GM23338 (cell line): ENCODE measurements around the gene MAPK8IP3. TPM values are rescaled to one million over a fixed set of nuclear protein-coding genes. Genes with fewer than 3 reads are reported as not detected.

Experiments used
- ATAC-seq: fragments of 200-7000 bp; cut with Tn5 transposase; 3 replicates; pipeline ENCODE4 v1.9.1; 2020
- DNase-seq: peaks from one replicate; pipeline ENCODE4 v3.0.0-alpha.2; 2015; ENCODE audit warnings: low spot score
- H2AFZ ChIP-seq: fragments of 200-600 bp; sonication (generic); 2 replicates; pipeline ENCODE4 v1.8.0; 2016; ENCODE audit warnings: antibody characterized with exemption, mild to moderate bottlenecking, moderate library complexity
- H3F3A ChIP-seq: fragments of 200-600 bp; sonication (generic); replicated peaks from 2 replicates; pipeline ENCODE4 v1.8.0; 2017; ENCODE audit warnings: antibody characterized with exemption, mixed run types, low read depth
- H3K27ac ChIP-seq: fragments of 200-600 bp; sonication (generic); 2 replicates; pipeline ENCODE4 v1.6.1; 2016; ENCODE audit warnings: low read depth
- H3K27me3 ChIP-seq: fragments of 200-600 bp; sonication (generic); 2 replicates; pipeline ENCODE4 v1.8.0; 2016; ENCODE audit warnings: mild to moderate bottlenecking, mixed run types, moderate library complexity; ENCODE audit not compliant: insufficient read depth
- H3K36me3 ChIP-seq: fragments of 200-600 bp; sonication (generic); 2 replicates; pipeline ENCODE4 v1.8.0; 2016; ENCODE audit warnings: mild to moderate bottlenecking; ENCODE audit not compliant: insufficient read depth
- H3K4me1 ChIP-seq: fragments of 200-600 bp; sonication (generic); 2 replicates; pipeline ENCODE4 v1.8.0; 2016; ENCODE audit warnings: mild to moderate bottlenecking, moderate library complexity; ENCODE audit not compliant: insufficient read depth
- H3K4me2 ChIP-seq: fragments of 200-600 bp; sonication (generic); 2 replicates; pipeline ENCODE4 v1.7.1; 2017; ENCODE audit warnings: mixed run types
- H3K4me3 ChIP-seq: fragments of 200-600 bp; sonication (generic); 2 replicates; pipeline ENCODE4 v1.6.1; 2016; ENCODE audit warnings: mixed run types
- H3K79me2 ChIP-seq: fragments of 200-600 bp; sonication (generic); replicated peaks from 2 replicates; pipeline ENCODE4 v1.8.0; 2017; ENCODE audit warnings: mild to moderate bottlenecking; ENCODE audit not compliant: insufficient read depth
- H3K9me2 ChIP-seq: fragments of 200-600 bp; sonication (generic); 2 replicates; pipeline ENCODE4 v1.8.0; 2017; ENCODE audit not compliant: insufficient read depth
- H4K20me1 ChIP-seq: fragments of 200-600 bp; sonication (generic); replicated peaks from 2 replicates; pipeline ENCODE4 v1.8.0; 2017; ENCODE audit warnings: mild to moderate bottlenecking; ENCODE audit not compliant: insufficient read depth
- H3K27ac Mint-ChIP-seq: 2 replicates; pipeline ENCODE4 v1.8.0; 2020; ENCODE audit warnings: inconsistent platforms, mild to moderate bottlenecking, moderate library complexity, mixed read lengths
- H3K27me3 Mint-ChIP-seq: 3 replicates; pipeline ENCODE4 v1.8.0; 2022; ENCODE audit warnings: low read depth, mild to moderate bottlenecking, moderate library complexity, mixed read lengths, inconsistent platforms; ENCODE audit not compliant: insufficient read depth, poor library complexity
- H3K36me3 Mint-ChIP-seq: 3 replicates; pipeline ENCODE4 v1.8.0; 2021; ENCODE audit warnings: low read depth, mild to moderate bottlenecking, inconsistent platforms, moderate library complexity, mixed read lengths
- H3K4me1 Mint-ChIP-seq: 3 replicates; pipeline ENCODE4 v1.8.0; 2020; ENCODE audit warnings: mild to moderate bottlenecking, inconsistent platforms, mixed read lengths
- H3K4me3 Mint-ChIP-seq: 3 replicates; pipeline ENCODE4 v1.8.0; 2021; ENCODE audit warnings: moderate library complexity, mild to moderate bottlenecking, inconsistent platforms, mixed read lengths
- H3K9me3 Mint-ChIP-seq: 3 replicates; pipeline ENCODE4 v1.8.0; 2020; ENCODE audit warnings: moderate library complexity, mild to moderate bottlenecking, inconsistent platforms, mixed read lengths
- EZH2 ChIP-seq: fragments of 200-600 bp; sonication (generic); IDR thresholded peaks from one replicate; pipeline ENCODE4 v1.8.0; 2017; ENCODE audit warnings: antibody characterized with exemption, mild to moderate bottlenecking, low read depth; ENCODE audit not compliant: unreplicated experiment
- JUNB ChIP-seq: IDR thresholded peaks from one replicate; pipeline ENCODE4 v1.6.1; 2016; ENCODE audit warnings: antibody characterized with exemption; ENCODE audit not compliant: unreplicated experiment
- STAT1 ChIP-seq: IDR thresholded peaks from one replicate; pipeline ENCODE4 v1.6.1; 2016; ENCODE audit warnings: antibody characterized with exemption; ENCODE audit not compliant: unreplicated experiment
- ZNF114 ChIP-seq: fragments of 250-450 bp; sonication (Bioruptor Pico); IDR thresholded peaks from 2 replicates; pipeline ENCODE4 v1.5.0; 2020; ENCODE audit warnings: mild to moderate bottlenecking, moderate library complexity
- ZNF331 ChIP-seq: fragments of 250-450 bp; sonication (Bioruptor Pico); IDR thresholded peaks from 2 replicates; pipeline ENCODE4 v1.5.0; 2020; ENCODE audit warnings: low read depth, mild to moderate bottlenecking, moderate library complexity
- polyA plus RNA-seq: library from polyadenylated mRNA; unstranded; fragments of >200 nt; fragmentation: Nextera tagmentation; extraction: Ambion mirVana; gene quantifications from 2 replicates; pipeline ENCODE4 v1.2.1, GENCODE V29; 2016
- total RNA-seq: library from RNA; depleted of rRNA; stranded (reverse); fragments of >200 nt; shearing (Covaris generic); gene quantifications from 2 replicates; pipeline ENCODE4 v1.2.3, GENCODE V29; 2014
- TF ChIP-seq, protein P1 (sequence below): IDR thresholded peaks from one replicate; pipeline ENCODE4 v1.6.1; 2018; ENCODE audit warnings: antibody characterized with exemption; ENCODE audit not compliant: unreplicated experiment
- TF ChIP-seq, protein P2 (sequence below): fragments of 250-450 bp; sonication (Bioruptor Pico); IDR thresholded peaks from 2 replicates; pipeline ENCODE4 v1.5.0; 2020; ENCODE audit warnings: mild to moderate bottlenecking, moderate library complexity
- TF ChIP-seq, protein P3 (sequence below), 2 experiments: fragments of 200-600 bp in 1 of 2; sonication (generic) in 1 of 2; conservative IDR thresholded peaks; 2 replicates each; pipeline versions ENCODE4 v1.5.1 to v1.6.1; 2016 to 2017; ENCODE audit warnings: antibody characterized with exemption in 2 of 2, low read depth in 2 of 2, mild to moderate bottlenecking in 2 of 2, moderate library complexity in 1 of 2

MAPK8IP3 gene
- total and polyA plus RNA-seq, 2 experiments from 2014 or later, result 11.3 to 58.4 TPM

DNA sequence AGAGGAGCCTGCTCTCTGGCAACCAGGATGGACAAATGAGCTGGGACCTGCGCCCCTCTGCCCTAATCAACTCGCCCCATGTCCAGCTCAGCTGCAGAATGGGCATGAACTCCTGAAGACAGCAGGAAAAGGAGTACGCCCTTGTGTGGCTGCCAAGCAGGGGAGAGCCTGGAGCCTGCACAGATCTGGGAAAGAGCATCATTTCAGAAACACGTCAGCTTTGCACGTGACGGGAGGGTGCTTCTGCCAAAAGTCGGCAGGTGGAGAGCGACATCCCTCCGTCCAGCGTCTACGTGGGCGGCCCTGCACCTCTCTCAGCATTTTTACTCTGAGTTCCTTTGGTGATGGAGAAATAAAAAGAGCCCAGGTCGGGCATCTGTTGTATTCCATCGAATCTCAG, 46.9 kb downstream of the MAPK8IP3 start:
- H3K79me2 ChIP-seq, result no peaks in the 10 kb centered on the region
- Mint-ChIP-seq H3K4me1 (no peaks in the 10 kb centered on the region), H3K27ac (no peak overlapping the region), H3K27me3 (peaks cover 9% of the 10 kb centered on the region), H3K36me3 (peaks cover 18% of the 10 kb centered on the region), H3K9me3 (no peaks in the 10 kb centered on the region; the same call in 2 of the 3 replicates), H3K4me3 (no peak overlapping the region)
- ATAC-seq (no peak), DNase-seq (no peak)
- H3K9me2 ChIP-seq, result no peaks in the 10 kb centered on the region
- H2AFZ ChIP-seq, result no peak overlapping the region
- H3K4me1 ChIP-seq, result no peaks in the 10 kb centered on the region
- no peaks in the 10 kb centered on the region for H4K20me1 ChIP-seq
- H3K27me3 ChIP-seq, result no peaks in the 10 kb centered on the region
- H3K27ac ChIP-seq, result no peak overlapping the region
- TF ChIP-seq ZNF114 (CRISPR knock-in tag) (no peak), JUNB (no peak), ZNF331 (no peak)
- H3K4me2 ChIP-seq, result no peak overlapping the region
- no peaks in the 10 kb centered on the region for H3F3A ChIP-seq
- H3K4me3 ChIP-seq, result no peak overlapping the region
- no peaks in the 10 kb centered on the region; the same call in 1 of the 2 replicates for H3K36me3 ChIP-seq

DNA sequence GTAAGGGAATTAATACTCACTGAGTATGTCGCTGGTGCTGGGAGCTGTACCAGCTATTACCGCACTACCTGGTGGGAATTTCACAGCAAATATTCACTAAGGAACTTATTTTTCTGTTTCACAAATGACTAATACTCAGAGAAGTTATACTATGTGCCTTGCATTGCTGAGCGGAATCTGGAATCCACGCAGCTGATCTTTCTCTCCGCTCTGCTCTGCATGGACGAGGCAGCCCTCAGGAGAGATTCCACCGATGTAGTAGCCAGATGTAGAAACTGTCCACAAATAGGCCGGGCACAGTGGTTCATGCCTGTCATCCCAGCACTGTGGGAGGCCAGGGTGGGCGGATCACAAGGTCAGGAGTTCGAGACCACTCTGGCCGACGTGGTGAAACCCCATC, 48.2 kb downstream of the MAPK8IP3 start:
- no peak for ATAC-seq
- no peak overlapping the region for H3K4me3 ChIP-seq
- H3K27ac ChIP-seq, result no peak overlapping the region
- TF ChIP-seq, protein P1, sequence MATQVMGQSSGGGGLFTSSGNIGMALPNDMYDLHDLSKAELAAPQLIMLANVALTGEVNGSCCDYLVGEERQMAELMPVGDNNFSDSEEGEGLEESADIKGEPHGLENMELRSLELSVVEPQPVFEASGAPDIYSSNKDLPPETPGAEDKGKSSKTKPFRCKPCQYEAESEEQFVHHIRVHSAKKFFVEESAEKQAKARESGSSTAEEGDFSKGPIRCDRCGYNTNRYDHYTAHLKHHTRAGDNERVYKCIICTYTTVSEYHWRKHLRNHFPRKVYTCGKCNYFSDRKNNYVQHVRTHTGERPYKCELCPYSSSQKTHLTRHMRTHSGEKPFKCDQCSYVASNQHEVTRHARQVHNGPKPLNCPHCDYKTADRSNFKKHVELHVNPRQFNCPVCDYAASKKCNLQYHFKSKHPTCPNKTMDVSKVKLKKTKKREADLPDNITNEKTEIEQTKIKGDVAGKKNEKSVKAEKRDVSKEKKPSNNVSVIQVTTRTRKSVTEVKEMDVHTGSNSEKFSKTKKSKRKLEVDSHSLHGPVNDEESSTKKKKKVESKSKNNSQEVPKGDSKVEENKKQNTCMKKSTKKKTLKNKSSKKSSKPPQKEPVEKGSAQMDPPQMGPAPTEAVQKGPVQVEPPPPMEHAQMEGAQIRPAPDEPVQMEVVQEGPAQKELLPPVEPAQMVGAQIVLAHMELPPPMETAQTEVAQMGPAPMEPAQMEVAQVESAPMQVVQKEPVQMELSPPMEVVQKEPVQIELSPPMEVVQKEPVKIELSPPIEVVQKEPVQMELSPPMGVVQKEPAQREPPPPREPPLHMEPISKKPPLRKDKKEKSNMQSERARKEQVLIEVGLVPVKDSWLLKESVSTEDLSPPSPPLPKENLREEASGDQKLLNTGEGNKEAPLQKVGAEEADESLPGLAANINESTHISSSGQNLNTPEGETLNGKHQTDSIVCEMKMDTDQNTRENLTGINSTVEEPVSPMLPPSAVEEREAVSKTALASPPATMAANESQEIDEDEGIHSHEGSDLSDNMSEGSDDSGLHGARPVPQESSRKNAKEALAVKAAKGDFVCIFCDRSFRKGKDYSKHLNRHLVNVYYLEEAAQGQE, result no peak
- TF ChIP-seq STAT1 (no peak), ZNF331 (no peak), EZH2 (no peak)
- TF ChIP-seq, protein P2, sequence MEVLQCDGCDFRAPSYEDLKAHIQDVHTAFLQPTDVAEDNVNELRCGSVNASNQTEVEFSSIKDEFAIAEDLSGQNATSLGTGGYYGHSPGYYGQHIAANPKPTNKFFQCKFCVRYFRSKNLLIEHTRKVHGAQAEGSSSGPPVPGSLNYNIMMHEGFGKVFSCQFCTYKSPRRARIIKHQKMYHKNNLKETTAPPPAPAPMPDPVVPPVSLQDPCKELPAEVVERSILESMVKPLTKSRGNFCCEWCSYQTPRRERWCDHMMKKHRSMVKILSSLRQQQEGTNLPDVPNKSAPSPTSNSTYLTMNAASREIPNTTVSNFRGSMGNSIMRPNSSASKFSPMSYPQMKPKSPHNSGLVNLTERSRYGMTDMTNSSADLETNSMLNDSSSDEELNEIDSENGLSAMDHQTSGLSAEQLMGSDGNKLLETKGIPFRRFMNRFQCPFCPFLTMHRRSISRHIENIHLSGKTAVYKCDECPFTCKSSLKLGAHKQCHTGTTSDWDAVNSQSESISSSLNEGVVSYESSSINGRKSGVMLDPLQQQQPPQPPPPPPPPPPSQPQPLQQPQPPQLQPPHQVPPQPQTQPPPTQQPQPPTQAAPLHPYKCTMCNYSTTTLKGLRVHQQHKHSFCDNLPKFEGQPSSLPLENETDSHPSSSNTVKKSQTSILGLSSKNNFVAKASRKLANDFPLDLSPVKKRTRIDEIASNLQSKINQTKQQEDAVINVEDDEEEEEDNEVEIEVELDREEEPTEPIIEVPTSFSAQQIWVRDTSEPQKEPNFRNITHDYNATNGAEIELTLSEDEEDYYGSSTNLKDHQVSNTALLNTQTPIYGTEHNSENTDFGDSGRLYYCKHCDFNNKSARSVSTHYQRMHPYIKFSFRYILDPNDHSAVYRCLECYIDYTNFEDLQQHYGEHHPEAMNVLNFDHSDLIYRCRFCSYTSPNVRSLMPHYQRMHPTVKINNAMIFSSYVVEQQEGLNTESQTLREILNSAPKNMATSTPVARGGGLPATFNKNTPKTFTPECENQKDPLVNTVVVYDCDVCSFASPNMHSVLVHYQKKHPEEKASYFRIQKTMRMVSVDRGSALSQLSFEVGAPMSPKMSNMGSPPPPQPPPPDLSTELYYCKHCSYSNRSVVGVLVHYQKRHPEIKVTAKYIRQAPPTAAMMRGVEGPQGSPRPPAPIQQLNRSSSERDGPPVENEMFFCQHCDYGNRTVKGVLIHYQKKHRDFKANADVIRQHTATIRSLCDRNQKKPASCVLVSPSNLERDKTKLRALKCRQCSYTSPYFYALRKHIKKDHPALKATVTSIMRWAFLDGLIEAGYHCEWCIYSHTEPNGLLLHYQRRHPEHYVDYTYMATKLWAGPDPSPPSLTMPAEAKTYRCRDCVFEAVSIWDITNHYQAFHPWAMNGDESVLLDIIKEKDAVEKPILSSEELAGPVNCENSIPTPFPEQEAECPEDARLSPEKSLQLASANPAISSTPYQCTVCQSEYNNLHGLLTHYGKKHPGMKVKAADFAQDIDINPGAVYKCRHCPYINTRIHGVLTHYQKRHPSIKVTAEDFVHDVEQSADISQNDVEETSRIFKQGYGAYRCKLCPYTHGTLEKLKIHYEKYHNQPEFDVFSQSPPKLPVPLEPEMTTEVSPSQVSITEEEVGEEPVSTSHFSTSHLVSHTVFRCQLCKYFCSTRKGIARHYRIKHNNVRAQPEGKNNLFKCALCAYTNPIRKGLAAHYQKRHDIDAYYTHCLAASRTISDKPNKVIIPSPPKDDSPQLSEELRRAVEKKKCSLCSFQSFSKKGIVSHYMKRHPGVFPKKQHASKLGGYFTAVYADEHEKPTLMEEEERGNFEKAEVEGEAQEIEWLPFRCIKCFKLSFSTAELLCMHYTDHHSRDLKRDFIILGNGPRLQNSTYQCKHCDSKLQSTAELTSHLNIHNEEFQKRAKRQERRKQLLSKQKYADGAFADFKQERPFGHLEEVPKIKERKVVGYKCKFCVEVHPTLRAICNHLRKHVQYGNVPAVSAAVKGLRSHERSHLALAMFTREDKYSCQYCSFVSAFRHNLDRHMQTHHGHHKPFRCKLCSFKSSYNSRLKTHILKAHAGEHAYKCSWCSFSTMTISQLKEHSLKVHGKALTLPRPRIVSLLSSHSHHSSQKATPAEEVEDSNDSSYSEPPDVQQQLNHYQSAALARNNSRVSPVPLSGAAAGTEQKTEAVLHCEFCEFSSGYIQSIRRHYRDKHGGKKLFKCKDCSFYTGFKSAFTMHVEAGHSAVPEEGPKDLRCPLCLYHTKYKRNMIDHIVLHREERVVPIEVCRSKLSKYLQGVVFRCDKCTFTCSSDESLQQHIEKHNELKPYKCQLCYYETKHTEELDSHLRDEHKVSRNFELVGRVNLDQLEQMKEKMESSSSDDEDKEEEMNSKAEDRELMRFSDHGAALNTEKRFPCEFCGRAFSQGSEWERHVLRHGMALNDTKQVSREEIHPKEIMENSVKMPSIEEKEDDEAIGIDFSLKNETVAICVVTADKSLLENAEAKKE (CRISPR knock-in tag), result no peak
- TF ChIP-seq, protein P3, sequence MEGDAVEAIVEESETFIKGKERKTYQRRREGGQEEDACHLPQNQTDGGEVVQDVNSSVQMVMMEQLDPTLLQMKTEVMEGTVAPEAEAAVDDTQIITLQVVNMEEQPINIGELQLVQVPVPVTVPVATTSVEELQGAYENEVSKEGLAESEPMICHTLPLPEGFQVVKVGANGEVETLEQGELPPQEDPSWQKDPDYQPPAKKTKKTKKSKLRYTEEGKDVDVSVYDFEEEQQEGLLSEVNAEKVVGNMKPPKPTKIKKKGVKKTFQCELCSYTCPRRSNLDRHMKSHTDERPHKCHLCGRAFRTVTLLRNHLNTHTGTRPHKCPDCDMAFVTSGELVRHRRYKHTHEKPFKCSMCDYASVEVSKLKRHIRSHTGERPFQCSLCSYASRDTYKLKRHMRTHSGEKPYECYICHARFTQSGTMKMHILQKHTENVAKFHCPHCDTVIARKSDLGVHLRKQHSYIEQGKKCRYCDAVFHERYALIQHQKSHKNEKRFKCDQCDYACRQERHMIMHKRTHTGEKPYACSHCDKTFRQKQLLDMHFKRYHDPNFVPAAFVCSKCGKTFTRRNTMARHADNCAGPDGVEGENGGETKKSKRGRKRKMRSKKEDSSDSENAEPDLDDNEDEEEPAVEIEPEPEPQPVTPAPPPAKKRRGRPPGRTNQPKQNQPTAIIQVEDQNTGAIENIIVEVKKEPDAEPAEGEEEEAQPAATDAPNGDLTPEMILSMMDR (conservative IDR thresholded peaks at IDR 0.05; ENCODE audit: low read depth in 2 of 2), result no peak
- Mint-ChIP-seq H3K36me3 (peaks cover 11% of the 10 kb centered on the region), H3K9me3 (no peaks in the 10 kb centered on the region; the same call in 2 of the 3 replicates), H3K4me3 (no peak overlapping the region), H3K4me1 (no peaks in the 10 kb centered on the region), H3K27me3 (peaks cover 12% of the 10 kb centered on the region), H3K27ac (no peak overlapping the region)
- DNase-seq, result no peak
- no peaks in the 10 kb centered on the region for H3K27me3 ChIP-seq
- H4K20me1 ChIP-seq, result no peaks in the 10 kb centered on the region
- no peak overlapping the region for H3K4me2 ChIP-seq
- H3F3A ChIP-seq, result no peaks in the 10 kb centered on the region
- no peaks in the 10 kb centered on the region for H3K9me2 ChIP-seq
- H3K4me1 ChIP-seq, result no peaks in the 10 kb centered on the region
- no peaks in the 10 kb centered on the region; the same call in 1 of the 2 replicates for H3K36me3 ChIP-seq
- H2AFZ ChIP-seq, result no peak overlapping the region
- H3K79me2 ChIP-seq, result no peaks in the 10 kb centered on the region
